Measurements from ENCODE around the gene ATP5MK. TPM values are rescaled to one million over a fixed set of nuclear protein-coding genes. Genes with fewer than 3 reads are reported as not detected.

ATP5MK gene
- total and polyA plus RNA-seq, 2 of the 8 experiments (the other 6 are each of a cell fraction or from before 2014, with no cell fraction given) = 280 to 312 TPM

- TF ChIP-seq ATF2 (IDR thresholded peaks at IDR 0.05; ENCODE audit: low read length) (no peak), RFX5 (IDR thresholded peaks at IDR 0.05; ENCODE audit: borderline replicate concordance, low read depth, low read length) (no peak), ATF3 (IDR thresholded peaks at IDR 0.05; ENCODE audit: insufficient read depth, low read depth, low read length) (no peak), POLR2A (IDR thresholded peaks at IDR 0.05; ENCODE audit: control extremely low read depth in 1 of 2, low read depth in 2 of 2, low read length in 2 of 2) (peak; percentile 66 to 81), RNF2 (IDR thresholded peaks at IDR 0.05; ENCODE audit: borderline replicate concordance, low read depth, low read length, missing control alignments, poor library complexity, severe bottlenecking) (no peak), RXRA (IDR thresholded peaks at IDR 0.05; ENCODE audit: insufficient read depth, low read depth, low read length) (no peak), KDM4A (IDR thresholded peaks at IDR 0.05; ENCODE audit: low read depth, low read length, severe bottlenecking) (peak; percentile 75), NRF1 (IDR thresholded peaks at IDR 0.05; ENCODE audit: low read depth, low read length) (no peak), TEAD4 (IDR thresholded peaks at IDR 0.05; ENCODE audit: low read depth, low read length) (peak; percentile 54), CREB1 (IDR thresholded peaks at IDR 0.05) (peak; percentile 29; the same call in 1 of the 2 replicates), RBBP5 (IDR thresholded peaks at IDR 0.05; ENCODE audit: borderline replicate concordance, low read depth, low read length) (peak; percentile 49; the same call in 1 of the 2 replicates), TAF7 (optimal IDR thresholded peaks at IDR 0.05; ENCODE audit: borderline replicate concordance, low read depth, low read length) (no peak), GABPA (IDR thresholded peaks at IDR 0.05; ENCODE audit: borderline replicate concordance, insufficient read depth, low read length) (peak; percentile 95), ZNF274 (IDR thresholded peaks at IDR 0.05; ENCODE audit: borderline replicate concordance, extremely low read depth, low read length) (no peak), EZH2 (IDR thresholded peaks at IDR 0.05; ENCODE audit: low read depth, low read length, severe bottlenecking) (no peak), SAP30 (IDR thresholded peaks at IDR 0.05; ENCODE audit: insufficient read depth, insufficient replicate concordance, low read length) (peak; percentile 95), KDM5A (IDR thresholded peaks at IDR 0.05; ENCODE audit: low read length) (no peak), USF2 (IDR thresholded peaks at IDR 0.05; ENCODE audit: low read length) (no peak), POLR2AphosphoS5 (IDR thresholded peaks at IDR 0.05; ENCODE audit: low read depth, low read length) (peak; percentile 89)
Measured at GRCh38 chr10:103396067-103396788, at the start of gene ATP5MK, which contains the start of gene PDCD11 (continued).

Measured in H1 (cell line).